CD4-positive, alpha-beta T cell treated with Interleukin-10 for 1 hour (primary cell): ENCODE results near the gene C1QTNF8.
"Not testable (repeated sequence)": the region's sequence is repeated elsewhere in the genome, so short reads cannot be mapped to it uniquely, and the experiment has no call there.

Experiments
- DNase-seq: peaks from one replicate; pipeline ENCODE4 v3.0.0-alpha.2; 2020

Gene C1QTNF8

DNA sequence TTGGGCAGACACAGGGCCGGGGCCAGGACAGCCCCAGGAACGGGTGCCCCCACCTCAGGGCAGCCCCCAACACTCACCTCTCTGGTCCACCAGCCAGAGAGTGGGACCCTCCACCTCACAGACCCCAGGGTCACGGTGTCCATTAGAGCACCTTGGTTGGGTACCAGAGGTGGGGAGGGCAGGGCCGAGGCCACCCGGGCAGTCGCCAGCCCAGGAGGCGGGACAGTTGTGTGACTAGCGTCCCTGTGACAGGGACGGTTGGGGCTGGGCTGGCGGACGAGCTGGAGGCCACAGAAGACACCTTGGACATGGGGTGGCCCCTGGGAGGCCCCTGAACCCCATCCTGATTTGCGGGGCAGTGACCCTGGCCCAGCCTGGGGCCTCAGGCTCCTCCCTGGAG, 11.7 kb upstream of the C1QTNF8 start:
- DNase-seq, result no peak

DNA sequence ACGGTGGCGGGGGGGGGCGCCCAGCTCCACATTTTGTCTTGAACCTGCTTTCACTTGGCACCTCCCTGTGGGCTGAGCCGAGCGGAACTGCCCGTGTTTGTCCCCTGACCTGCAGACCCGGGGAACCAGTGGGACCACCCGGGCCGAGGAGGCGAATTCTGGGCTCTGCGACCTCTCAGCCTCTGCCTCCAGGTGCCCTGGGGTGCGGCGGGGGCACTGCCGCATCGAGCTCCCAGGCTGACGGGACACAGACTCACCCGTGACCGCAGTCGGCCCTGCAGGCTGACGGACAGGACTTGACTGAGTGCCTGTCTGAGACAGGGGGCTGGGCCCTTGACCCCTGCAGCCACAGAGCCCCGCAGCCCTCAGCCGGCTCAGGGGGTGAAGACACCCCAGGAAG, 11.1 kb upstream of the C1QTNF8 start:
- no peak for DNase-seq

- DNase-seq, result no peak
Measured at GRCh38 chr16:1106659-1107058, 10.6 kb upstream of the C1QTNF8 start.

DNA sequence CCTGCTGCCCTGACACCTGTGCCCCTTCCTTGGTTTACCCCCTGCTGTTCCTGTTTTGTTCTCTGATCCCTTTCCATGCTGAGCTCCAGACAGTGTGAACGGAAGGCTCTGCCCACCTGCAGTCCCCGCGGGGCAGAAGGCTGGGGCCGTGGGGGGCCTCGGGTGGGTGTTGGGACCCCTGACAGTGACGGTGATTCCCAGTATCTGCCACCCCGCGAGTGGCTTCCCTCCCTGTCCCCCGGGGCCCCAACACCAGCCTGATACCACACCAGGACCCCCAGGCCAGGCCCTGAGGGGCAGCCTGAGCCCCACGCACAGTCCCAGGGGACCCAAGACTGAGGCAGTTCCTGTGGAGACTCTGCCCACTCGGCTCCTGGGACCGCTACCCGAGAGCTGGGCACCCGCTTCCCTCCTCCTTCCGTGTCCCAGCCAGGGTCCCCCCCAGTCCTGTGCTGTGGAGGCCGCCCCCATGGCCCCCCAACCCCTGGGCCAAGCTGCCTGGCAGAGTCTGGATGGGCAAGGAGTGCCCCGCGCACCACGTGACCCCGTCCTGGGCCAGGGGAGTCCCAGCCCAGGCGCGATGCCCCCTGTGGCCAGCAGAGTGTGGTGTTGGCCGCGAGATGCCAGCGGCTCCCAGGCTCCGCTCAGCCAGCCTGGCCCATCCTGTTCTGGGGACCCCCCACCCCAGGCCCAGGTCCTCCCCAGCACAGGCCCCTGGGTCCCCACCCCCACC, 10.0 kb upstream of the C1QTNF8 start:
- DNase-seq, result peak; percentile 24

GRCh38 chr16:1103636-1103980, 7.6 kb upstream of the C1QTNF8 start:
- no peak for DNase-seq

DNA sequence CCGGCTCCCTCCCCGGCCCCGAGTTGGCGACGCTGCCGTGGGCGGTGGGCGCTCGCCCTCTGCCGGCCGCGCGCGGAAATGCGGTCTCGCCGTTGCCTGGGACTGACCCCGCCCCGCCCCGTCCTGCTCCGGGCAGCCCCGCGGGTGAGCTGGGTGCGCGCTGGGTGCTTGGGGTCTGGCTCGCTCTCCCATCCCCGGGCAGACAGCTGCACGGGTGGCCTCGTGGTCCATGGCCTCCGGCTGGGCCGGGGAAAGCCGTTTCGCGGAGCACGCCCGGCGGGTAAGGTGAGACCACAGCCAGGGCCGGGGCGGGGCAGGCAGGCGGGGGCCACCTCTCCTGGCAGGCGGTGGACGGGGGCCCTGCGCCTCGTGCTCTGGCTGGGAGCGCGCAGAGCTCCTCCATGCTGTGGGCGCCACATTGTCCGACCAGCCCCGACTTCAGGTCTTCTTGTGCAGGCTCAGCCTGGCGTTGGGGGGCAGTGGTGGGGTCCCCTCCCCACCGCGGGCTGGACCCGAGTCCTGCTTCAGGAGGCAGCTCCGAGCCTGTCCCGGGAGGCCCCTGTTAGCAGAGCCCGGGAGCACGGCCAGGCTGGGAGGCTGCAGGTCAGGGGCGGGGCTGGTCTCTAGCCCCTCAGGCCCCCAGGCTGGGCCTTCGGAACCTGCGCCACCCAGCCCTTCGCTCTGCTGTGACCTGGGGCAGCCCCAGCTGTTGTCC, 7.0 kb upstream of the C1QTNF8 start:
- peak; percentile 72 for DNase-seq

DNA sequence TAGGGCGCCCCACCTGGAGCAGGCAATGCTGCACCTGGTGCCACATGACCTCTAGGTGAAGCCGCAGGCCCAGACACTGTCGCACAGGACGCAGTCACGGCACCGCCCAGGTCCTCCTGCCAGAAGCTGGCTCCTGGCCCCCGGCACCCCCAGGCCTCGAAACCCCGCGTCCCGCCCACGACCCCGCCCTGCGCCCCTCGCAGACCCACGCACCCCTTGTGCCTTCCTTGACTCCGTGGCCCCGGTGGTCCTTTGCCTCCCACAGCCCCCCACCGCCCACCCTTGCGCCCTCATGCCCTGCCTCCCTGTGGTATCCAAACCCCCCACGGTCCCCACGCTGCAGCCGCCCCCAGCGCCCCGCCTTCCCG, 6.3 kb upstream of the C1QTNF8 start:
- DNase-seq, result no peak

DNA sequence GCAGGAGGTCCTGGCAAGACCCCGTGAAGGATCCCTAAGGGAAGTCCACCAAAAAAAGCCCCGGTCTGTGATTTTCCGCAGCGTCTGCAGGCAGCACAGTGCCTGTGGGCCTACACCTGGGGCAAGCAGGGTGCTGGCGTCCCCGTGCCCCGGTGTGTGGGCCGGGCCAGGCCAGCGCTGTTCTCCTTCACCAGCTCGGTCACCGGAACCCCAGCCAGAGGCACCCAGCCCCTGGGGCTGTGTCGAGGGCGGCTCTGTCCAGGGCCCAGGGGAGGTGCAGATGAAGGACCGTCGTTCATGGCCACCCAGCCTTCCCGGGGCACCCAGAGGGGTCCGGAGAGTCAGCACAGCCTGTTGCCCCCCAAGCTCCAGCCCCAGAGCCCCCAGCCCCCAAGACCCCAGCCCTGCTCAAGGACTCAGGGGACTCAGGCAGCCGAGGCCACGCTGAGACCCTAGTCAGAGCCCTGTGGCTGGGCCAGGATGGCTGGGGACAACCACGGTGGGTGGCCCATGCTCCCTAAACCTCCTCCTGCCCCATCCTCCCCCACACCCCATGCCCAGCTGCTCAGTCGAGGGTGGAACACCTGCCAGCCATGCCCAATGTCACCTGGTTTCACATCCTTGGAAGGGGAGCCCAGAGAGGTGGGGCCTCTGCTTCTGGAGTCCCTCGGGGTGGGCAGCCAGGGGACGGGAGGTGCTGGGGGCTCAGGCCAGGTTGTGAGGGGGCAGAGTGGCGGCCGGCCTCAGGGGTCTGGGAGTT, 5.7 kb upstream of the C1QTNF8 start:
- no peak for DNase-seq

DNA sequence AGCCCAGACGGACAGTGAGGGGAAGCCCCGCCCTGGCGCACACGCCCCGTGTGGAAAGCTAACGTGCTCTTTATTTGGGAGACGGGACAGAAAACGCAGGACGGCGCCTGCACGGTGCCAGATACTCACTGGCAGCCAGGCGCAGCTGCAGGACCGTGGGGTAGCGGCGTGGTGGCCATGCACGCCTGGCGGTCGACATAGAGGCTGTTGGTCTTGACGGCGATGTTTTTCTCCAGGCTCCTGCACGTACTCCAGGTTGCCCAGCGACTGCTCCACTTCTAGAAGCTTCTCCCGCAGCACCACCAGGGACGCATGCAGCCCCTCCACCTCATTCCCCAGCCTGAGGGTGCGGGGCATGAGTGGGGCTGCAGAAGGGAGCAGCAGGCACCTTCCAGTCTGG, 5.1 kb upstream of the C1QTNF8 start:
- no peak for DNase-seq

DNA sequence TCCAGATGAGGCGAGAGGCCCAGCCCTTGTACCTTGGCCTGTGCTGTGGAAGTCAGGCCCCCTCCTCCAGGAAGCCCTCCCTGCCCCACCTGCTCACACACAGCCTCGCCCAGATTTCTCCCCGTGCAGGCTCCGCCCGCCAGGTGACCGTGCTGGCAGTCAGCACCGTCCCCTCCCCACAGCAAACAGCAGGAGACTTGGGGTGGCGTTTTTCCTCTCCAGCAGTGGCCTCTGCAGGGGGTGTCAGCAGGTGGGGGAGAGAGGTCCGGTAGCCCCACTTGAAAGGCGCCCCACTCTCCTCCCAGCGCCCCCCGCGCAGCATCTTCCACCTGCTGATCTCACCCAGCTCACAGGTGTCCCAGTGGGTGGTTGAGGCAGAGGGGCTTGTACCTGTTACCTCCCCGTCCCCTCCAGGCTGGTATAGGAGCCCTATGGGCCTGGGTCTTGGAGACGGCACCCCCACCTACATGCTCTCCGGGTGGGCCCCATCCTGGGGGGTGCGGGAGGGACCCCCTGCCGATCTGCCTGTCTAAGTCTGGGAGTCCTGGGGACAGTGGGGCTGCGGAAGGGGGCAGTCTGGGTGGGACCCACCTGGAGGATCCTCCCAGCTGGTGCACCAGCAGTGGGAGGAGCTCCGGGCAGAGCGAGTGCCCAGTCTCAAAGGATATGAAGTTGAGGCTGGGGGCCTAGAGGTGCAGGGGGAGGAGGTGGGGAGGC, 4.2 kb upstream of the C1QTNF8 start:
- no peak for DNase-seq

GRCh38 chr16:1099189-1100083, 3.4 kb upstream of the C1QTNF8 start:
- no peak for DNase-seq

GRCh38 chr16:1098266-1098991, 2.4 kb upstream of the C1QTNF8 start:
- DNase-seq, result no peak

- DNase-seq, result no peak
Measured at GRCh38 chr16:1097800-1098199, 1.8 kb upstream of the C1QTNF8 start.

DNA sequence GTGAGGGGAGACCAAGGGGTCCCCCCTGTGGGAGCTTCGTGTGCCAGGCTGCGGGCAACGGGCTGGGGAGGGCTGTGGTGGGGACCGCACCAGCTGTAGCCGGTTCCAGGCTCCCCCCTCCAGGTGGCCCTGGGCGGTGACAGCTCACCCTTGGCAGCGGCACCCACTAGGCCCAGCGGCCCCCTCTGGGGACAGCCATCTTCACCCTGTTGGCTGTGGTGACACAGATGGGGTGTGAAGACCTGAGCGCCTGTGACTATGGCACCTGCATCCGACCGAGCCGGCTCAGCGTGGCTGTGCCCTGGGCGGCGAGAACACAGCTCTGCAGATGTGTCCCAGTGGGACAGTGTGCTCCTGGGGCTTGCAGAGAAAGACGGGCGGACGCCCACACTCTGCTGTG, 1.1 kb upstream of the C1QTNF8 start:
- no peak for DNase-seq

- DNase-seq, result no peak
Measured at GRCh38 chr16:1095450-1096168, 435 bp downstream of the C1QTNF8 start.

DNA sequence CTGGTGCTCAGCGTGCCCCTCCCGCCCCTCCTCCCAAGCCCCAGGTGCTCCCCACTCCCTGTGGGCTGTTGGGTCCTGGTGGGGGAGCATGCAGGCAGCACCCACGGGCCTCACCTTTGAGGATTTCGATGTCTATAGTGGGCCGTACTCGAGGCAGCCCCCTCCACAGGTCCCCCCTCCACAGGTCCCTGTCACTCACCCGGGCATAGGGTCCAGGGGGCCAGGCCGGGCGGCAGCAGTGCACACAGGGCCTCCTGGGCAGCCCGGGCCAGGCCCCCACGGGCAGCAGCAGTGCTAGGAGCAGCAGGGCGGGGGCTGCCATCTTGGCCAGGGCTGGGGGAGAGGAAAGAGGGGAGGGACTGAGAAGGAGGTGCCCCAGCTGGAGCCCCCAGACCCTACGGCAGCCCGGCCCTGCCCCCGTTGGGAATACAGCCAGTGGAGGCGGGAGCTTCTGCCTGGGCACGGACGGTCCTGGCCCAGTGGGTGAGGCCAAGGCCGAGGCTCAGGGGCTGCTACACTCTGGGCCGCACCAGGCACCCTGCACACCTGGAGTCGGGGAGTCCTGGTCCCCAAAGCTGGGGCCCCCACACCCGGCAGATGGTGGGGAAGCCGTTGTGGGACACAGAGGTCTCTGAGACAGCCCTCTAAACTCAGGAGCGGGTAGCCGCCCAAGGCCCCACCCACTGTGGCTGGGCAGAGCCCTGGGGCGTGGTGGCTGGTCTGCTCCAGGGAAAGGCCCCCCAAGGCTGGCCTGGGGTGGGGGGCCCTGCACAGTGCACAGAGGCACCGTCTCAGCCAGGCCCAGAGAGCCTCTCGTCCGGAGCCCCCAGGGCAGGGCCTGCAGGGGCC, 1.2 kb downstream of the C1QTNF8 start:
- DNase-seq, result no peak

- DNase-seq, result no peak
Measured at GRCh38 chr16:1094124-1094479, 1.9 kb downstream of the C1QTNF8 start.

DNA sequence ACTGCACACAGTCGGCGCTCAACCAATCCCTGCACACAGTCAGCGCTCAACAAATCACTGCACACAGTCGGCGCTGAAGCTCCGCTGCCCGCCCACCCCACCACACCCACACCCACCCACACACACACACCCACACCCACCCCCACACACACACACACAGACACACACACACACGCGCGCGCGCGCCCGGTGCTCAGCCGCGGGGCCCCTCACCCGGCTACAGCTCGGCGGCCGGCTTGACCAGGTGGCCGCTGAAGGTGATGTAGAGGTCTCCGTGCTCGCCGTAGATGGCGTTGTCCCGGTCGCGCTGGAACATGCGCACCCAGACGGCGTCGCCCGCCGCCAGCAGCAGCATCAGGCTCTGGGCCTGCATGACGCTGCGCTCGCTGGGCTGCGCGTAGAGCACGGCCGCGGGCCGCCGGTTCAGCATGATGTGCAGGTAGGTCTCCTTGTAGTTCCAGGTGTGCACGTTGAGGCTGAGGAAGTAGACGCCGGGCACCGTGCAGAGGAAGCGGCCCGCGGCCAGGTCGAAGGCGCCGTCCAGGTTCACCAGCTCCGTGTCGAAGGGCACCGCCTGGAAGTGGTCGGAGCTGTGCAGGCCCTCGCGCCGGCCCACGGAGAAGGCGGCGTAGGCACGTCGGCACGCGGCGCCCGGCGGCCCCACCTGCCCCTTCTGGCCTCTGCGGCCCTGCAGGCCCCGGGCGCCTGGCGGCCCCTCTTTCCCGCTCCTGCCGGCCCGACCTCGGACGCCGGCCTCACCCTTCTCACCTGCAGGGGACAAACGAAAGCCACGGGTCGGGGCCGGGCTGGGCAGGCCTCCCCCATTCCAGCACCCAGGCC, 2.5 kb downstream of the C1QTNF8 start:
- DNase-seq, result no peak

- DNase-seq, result not testable (repeated sequence)
Measured at GRCh38 chr16:1092685-1093283, 3.3 kb downstream of the C1QTNF8 start.
